ENCODE measurements around the gene ZNF14. TPM values are rescaled to one million over a fixed set of nuclear protein-coding genes. Genes with fewer than 3 reads are reported as not detected.

The ZNF14 gene
- total and polyA plus RNA-seq, 2 of the 4 experiments (the other 2 are of a cell fraction): 1.2 to 5.4 TPM

GRCh38 chr19:19758164-19758563 is 25.3 kb upstream of the ZNF14 start:
- POLR2A ChIA-PET (ENCODE audit: unreplicated experiment): no interaction called here
- H3K56ac ChIP-seq (ENCODE audit: extremely low read depth, insufficient read depth, low read length): no peak overlapping the region

More at GRCh38 chr19:19758164-19758563, 25.3 kb upstream of the ZNF14 start:
- Histone ChIP-seq H3K9ac (ENCODE audit: low read depth, low read length) (no peak overlapping the region), H2BK15ac (ENCODE audit: low read depth, low read length) (no peak overlapping the region), H3K4me3 (ENCODE audit: insufficient read depth, low read depth, low read length) (no peak overlapping the region), H3K79me1 (ENCODE audit: low read depth in 1 of 2, low read length in 2 of 2) (no peaks in the 10 kb centered on the region), H2BK120ac (ENCODE audit: low read depth, low read length) (no peak overlapping the region), H3K23ac (ENCODE audit: low read depth, low read length) (no peak overlapping the region), H3K36me3 (ENCODE audit: control insufficient read depth, insufficient read depth, low read length) (no peaks in the 10 kb centered on the region), H3K9me3 (ENCODE audit: control insufficient read depth, insufficient read depth, low read length) (peaks cover 7% of the 10 kb centered on the region; the same call in 1 of the 2 replicates), H3K14ac (replicated peaks; ENCODE audit: low read depth, low read length) (no peak overlapping the region), H2AK9ac (replicated peaks; ENCODE audit: low read depth, low read length, poor library complexity) (no peak overlapping the region), H4K5ac (ENCODE audit: low read depth, low read length) (no peak overlapping the region), H4K8ac (ENCODE audit: low read depth in 2 of 2, low read length in 2 of 2) (no peak overlapping the region), H2AK5ac (ENCODE audit: low read depth, low read length) (no peak overlapping the region), H3K4me2 (ENCODE audit: low read depth, low read length) (no peak overlapping the region), H4K20me1 (ENCODE audit: insufficient read depth, low read length) (no peaks in the 10 kb centered on the region), H2BK5ac (ENCODE audit: low read depth, low read length, poor library complexity, severe bottlenecking) (no peak overlapping the region), H3K9me1 (ENCODE audit: insufficient read depth, low read length) (no peaks in the 10 kb centered on the region), H3K18ac (ENCODE audit: low read depth, low read length) (no peak overlapping the region), H4K91ac (ENCODE audit: insufficient read depth, low read depth, low read length) (no peak overlapping the region), H3K4me1 (ENCODE audit: control insufficient read depth, insufficient read depth, low read length) (no peaks in the 10 kb centered on the region), H3K27me3 (ENCODE audit: control insufficient read depth, insufficient read depth, low read length) (no peaks in the 10 kb centered on the region), H2AFZ (replicated peaks; ENCODE audit: low read length, poor library complexity) (no peak overlapping the region), H2BK20ac (ENCODE audit: low read depth, low read length) (no peak overlapping the region), H3K4ac (ENCODE audit: low read depth, low read length) (no peak overlapping the region), H3K27ac (ENCODE audit: insufficient read depth, low read length) (no peak overlapping the region)
- BruUV-seq (replicated peaks): no TSS peak
- in situ Hi-C loops (cut with MboI; ENCODE audit: low sequenced_read_pairs): no loop called here
- dilution Hi-C loops (cut with HindIII; ENCODE audit: low sequenced_read_pairs, unreplicated experiment): no loop called here
- WGBS, 2 experiments (ENCODE audit: extremely low coverage in 2 of 2, insufficient read length in 1 of 2): 63% methylated on average over 2 of the region's 4 CpGs; no CpG with 5 or more reads in 1 of the 2 experiments
- intact Hi-C loops (cut with micrococcal nuclease): no loop called here
- CTCF ChIA-PET: no interaction called here
- no peak for TF ChIP-seq CTCF (conservative IDR thresholded peaks at IDR 0.05; ENCODE audit: low read depth, low read length)
- DNase-seq (no peak), ATAC-seq (ENCODE audit: low read depth) (no peak)
